NOMO-1 treated with DMSO at 0.1 percent for 48 hours (cell line): Measurements from ENCODE around the gene ADNP.
"Not testable (repeated sequence)": the region's sequence is repeated elsewhere in the genome, so short reads cannot be mapped to it uniquely, and the experiment has no call there.

Source experiments
- DNase-seq: peaks from one replicate; lab custom pipeline; 2025; ENCODE audit not compliant: unreplicated experiment; lab: John Stamatoyannopoulos, UW

The ADNP gene

DNA sequence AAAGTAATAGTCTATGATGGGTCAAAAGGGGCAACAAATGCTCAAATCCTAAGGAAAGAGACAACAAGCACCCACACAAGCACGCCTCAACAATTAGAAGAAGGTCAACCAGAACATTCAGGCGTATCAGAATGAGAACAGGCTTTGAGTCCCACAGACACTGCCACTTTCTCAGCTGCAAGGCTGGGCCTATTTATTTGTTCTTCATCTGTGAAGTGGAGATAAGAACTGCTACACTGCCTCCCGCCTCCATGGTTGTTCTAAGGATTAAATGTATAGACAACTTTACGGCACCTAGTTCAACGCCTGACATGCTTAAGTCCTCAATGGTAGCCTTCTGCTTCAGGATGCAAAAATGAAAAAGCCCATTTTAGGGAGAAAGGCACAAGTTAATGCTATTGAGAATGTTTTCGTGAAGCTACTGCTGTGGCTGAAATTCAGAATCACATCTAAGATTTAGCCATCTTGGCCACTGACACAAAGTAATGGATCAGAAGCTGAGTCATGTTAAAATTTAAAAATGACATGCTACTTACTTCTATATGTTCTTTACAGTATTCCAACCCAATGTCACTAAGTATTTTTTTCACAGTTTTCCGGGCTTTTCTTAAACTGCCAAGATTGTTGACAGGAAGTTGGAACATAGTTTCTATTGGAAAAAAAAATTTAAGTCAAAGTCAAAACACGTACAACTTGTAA, 27.7 kb downstream of the ADNP start:
- no peak for DNase-seq

DNA sequence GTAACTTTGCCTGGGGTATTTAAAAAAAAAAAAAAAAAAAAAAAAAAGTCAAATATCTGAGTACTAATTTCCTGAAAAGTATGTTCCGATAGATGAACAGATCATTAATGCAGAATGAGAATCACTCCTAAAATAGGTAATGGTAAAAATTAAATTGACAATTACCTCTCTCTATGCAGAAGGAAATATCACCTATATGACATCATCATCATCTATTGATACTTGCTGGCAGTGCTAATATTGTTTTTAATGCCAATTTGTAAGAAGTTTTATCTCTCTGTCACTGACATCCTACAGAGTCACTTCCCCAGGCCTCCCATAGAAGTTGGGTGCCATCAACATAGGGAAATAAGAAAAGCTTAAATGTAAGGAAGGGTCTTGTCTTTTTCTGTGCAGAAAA, 29.9 kb downstream of the ADNP start:
- no peak for DNase-seq

DNA sequence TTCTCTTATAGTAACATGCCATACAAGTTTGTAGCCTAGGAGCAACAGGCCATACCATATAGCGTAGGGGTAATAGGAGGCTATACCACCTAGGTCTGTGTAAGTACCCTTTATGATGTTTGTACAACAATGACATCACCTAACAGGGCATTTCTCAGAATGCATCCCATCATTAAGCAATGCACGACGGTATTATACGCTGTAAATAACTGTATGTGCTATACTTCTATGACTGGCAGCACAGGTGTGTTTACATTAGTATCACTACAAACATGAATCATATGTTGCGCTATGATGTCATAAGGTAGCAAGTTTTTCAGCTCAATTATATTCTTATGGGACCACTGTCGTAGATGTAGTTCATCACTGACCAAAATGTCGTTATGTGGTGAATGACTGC, 31.0 kb downstream of the ADNP start:
- DNase-seq: no peak

DNA sequence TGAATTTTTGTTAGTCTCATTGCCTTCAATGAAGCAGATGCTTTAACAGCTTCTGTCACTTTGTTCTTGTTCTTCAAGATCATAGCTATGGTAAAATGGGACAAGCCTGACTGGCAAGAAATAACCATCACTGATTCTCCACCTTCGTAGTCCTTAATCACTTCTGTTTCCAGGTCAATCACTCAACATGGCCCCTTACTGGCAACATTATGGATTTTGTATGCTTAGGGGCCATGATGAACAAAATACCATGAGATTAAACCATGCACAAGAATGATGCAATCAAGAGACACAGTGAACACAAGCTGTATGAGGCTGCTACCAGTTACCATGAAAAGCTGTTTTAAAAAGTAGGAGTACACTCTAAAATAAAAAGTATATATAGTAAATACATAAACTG, 32.8 kb downstream of the ADNP start:
- no peak for DNase-seq

DNA sequence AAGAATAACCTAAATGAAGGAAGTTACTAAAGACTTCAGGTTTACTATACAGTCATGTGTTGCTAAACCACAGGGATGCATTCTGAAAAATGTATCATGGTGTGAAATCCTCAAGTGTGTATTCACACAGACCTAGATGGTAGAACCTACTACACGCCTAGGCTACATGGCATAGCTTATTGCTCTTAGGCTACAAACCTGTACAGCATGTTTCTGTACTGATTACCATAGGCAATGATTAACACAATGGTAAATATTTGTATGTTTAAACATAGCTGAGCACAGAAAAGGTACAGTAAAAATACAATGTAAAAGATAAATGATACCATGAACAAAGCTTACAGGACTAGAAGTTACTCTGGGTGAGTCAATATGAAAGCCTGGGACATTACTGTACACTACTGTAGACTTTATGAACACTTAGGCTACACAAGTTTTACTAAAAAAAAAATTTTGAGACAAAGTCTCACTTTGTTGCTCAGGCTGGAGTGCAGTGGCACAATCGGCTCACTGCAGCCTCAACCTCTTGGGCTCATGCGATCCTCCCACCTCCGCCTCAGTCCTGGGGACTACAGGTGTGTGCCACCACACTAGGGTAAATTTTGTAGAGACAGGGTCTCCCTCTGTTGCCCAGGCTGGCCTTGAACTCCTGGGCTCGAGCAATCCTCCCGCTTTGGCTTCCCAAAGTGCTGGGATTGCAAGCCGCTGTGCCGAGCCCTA, 36.0 kb downstream of the ADNP start:
- no peak for DNase-seq

GRCh38 chr20:50893620-50894019, 37.6 kb downstream of the ADNP start:
- no peak for DNase-seq

DNA sequence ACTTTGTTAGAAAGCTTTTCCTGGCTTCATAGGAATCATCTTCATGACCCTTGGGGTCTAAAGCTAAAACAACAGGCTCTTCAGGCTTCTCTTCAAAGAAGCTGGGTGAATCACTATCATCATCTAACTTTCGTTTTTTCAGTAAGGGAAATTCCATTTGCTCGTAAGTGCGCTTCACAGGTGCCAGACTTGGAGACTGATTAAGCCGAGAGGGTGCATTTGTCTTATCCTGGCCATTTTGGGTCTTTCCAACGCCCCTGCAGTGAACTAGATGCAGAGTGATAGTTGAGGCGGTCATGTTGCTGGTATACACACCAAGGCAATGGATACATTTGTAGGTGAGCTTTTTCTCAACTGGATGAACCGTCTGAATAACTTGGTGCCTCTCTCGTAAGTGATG, 38.8 kb downstream of the ADNP start:
- no peak for DNase-seq

GRCh38 chr20:50891138-50891537, 40.1 kb downstream of the ADNP start:
- DNase-seq: no peak

DNA sequence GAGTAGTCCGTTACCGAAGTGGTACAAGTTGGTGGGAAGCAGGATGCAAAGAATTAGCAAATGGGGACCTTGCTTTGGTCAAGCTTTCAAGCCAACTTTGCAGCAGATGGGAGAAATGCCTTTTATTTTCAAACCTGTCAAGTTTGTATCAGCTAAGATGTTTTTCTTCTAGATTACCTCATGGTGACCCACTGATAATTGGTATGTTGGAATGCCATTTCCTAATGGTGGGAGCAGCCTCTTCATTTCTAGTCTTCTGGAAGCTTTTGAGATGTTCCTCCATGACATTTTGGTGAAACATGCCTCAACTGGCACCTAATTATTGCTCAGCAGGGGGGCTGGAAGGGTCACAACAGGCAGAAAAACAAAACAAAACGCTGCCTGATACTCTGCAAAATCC, 43.7 kb downstream of the ADNP start:
- no peak for DNase-seq

DNA sequence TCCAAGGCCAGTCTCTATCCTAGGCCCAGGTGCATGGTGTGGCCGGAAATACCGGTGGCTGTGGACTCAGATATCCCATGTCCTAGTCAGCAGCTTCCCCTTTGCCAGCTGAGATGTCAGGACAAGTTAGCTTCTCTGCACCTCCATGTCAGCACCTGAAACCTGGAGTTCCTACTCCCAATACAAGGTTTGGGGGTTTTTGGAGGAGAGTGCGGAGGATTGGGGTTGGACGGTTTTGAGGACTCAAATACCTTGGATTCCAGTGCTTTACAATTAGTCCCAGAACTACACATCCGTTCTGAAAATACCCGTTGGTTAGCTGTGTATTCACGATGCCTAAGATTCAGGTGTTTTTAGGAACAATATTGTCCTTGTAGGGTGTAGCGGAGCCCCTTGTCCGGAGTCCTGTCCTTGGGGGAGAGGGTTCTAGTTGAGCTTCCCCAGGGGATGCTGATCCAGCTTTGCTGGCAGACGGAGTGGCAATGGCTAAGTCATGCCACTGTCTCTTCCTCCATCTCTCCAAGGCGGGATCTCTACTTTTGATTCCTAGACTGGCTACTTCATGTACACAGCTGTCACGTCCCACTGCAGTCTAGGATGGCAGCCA, 45.0 kb downstream of the ADNP start:
- DNase-seq: no peak

DNA sequence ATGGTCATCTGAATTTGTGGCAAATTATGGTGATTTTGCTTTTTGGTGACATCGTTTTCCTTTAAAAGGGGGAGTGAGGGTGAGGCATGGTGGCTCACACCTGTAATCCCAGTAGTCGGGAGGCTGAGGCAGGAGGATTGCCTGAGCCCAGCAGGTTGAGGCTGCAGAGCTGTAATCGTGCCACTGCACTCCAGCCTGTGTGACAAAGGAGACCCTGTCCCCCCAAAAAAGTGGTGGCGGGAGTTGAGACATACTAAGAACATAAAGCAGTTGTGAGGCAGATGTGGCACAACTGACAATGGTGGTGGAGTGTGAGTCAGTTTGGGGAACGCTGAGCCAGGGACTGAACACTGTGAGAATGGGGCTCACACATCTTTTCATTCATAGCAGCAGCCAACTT, 45.5 kb downstream of the ADNP start:
- no peak for DNase-seq

DNA sequence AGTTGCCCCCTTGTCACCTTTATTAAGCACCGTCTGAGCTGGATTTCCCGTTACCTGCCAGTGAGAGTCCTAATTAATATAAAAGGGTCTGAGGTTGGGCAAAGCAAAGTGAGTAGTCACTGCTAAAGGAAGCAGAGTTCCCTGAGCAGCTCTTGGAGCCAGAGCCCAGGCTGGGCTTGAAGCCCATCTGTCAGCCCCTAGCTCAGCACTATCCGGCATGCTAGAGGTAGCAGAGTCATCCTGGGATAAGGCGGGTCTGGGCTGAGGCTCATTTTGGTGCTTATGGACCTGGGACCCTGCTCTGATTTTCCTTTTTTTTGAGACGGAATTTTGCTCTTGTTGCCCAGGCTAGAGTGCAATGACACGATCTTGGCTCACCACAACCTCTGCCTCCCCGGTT, 46.2 kb downstream of the ADNP start:
- no peak for DNase-seq

GRCh38 chr20:50883856-50884255, 47.4 kb downstream of the ADNP start:
- DNase-seq: no peak

DNA sequence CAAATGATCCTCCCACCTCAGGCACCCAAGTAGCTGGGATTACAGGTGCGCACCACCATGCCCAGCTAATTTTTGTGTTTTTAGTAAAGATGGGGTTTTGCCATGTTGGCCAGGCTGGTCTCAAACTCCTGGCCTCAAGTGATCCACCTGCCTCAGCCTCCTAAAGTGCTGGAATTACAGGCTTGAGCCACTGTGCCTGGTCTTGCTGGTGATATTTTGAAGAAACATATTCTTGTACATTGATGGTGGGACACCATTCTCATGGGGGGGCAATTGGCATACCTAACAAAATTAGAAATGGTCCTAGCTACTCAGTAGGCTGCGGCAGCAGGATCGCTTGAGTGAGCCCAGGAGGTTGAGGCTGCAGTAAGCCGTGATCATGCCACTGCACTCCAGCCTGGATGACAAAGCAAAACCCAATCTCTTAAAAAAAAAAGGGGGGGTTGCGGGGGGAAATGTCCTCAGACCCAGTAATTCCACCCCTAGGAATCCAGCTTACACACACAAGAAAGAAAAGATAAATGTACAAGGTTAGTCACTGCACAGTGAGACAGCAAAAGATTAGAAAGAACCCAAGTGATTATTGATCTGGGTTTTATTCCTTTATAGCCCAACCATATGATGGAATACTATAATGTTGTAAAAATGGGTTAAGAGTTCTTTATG, 49.3 kb downstream of the ADNP start:
- DNase-seq: not testable (repeated sequence)

DNA sequence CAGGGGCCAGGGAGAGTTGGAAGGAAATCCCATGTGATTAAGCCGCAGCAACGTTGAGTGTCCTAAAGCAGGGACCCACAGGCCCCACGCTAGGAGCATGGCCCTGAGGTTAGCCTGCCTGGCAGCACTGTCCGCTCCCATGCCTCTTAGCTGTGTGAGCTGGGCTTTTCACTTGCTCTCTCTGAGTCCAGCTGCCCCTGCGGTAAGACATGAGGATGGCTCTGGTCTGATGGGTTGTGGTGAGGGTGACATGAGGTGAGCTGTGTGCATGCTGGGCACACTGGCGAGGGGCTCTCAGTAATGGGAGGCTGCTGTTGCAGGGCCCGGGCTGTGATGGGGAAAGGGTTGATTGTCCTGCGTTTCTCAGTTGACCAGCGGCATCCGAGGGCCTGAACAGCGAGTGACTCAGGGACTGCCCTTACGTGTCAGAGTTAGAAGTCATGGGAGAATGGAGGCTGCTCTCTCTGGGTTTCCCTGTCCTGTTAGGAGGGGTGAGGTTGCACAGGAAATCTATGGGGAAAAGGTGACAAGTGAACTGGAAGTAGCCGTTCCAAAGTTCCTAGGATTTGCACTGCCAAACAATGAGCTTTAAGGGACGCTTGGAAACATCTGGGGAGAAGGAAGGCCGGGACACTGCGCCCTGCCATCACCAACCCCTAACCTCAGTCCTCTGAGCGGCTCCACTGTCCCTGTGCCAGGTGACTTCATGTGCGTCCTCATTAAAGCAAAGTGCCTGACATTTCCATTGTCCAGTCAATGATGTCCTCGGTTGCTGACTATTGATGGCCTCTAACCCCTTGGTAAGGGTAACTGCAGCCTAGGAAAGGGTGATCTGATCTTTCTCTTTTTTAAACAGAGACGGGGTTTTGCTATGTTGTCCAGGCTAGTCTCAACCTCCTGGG, 51.3 kb downstream of the ADNP start:
- DNase-seq: no peak

DNA sequence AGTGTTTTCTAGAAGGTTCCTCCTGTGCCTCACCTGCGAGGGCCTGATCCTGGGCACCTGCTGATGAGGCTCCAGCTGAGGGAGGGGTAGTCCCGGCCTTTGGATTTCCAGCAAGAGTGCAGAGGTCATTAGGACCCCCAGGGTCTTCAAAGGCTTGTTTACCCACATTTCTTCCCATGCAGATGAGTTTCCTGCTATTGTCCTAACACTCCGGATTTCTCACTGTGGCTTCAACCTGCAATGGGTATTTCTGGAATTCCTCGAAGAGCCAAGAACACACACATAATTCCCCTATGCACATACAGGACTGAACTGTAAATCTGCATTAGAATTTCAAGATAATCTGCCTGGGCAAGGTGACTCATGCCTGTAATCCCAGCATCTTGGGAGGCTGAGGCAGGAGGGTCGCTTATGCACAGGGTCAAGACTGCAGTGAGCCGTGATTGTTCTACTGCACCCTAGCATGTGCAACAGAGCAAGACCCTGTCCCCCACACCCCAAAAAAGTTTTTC, 53.9 kb downstream of the ADNP start:
- DNase-seq: no peak

DNA sequence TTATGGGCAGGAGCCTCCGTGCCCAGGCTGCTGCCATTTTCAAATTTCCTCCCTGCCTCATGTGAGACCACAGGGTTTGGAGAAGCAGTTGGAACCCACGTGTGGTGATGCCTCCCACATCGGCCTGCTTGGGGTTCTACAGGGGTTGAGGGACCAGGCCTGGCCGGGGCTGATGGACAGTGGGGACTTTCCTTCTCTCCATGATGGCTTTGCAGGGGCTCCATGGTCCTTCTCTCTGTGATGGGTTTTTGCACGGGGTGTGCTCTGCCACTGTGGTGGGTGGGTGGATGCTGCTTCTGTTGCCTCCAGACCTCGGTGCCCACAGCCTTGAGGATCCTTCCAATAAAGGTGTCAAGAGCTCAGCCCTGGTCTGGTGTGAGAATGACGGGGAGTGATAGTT, 54.4 kb downstream of the ADNP start:
- DNase-seq: no peak

- no peak for DNase-seq
Observed at GRCh38 chr20:50876063-50876685, 55.1 kb downstream of the ADNP start.

DNA sequence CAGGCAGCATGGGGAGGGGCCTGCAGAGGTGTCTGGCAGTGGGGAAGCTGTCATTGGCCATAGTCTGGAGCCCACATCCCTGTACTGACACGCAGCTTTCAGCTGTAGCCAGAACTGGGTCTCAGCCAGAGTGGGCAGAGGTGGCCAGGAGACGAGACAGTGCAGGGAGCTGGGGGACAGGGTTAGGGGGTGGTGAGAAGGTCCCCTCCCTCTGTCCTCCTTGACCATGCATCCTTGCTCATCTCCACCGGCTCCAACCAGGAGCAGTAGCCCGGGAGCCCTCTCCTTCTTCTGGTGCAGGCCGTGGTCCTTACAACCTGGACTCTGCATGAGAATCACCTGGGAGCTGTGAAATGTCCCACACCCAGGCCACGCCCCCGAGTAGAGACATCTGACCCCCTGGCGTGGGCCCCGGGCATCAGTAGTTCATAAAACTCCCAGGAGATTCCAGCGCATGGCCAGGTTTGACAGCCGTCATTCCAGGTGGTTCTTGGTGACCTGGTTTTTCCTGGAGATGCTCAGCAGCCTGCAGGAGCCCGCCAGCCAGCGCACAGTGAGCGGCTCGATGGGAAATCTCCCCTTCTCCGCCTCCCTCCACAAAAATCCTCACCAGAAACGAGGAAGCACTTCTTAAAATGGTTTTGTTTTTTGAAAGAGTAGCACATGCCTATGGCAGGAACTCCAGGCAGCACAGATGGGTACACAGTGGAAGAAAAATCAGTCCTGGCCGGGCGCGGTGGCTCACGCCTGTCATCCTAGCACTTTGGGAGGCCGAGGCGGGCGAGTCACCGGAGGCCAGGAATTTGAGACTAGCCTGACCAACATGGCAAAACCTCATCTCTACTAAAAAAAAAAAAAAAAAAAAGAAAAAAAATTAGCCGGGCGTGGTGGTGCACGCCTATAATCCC, 56.2 kb downstream of the ADNP start:
- DNase-seq: no peak
